GM12878 (cell line): Measurements from ENCODE around the gene STK40. TPM values are rescaled to one million over a fixed set of nuclear protein-coding genes. Genes with fewer than 3 reads are reported as not detected.

ENCODE experiments used
- ATAC-seq: fragments of 200-7000 bp; cut with Tn5 transposase; 3 replicates; pipeline ENCODE4 v1.9.1; 2020; ENCODE audit warnings: mild to moderate bottlenecking, moderate library complexity
- BruUV-seq: library from RNA; stranded (reverse); fragments of 400-500 nt; replicated peaks from 2 replicates; lab custom pipeline; 2021; lab: Mats Ljungman, UMichigan
- CTCF ChIA-PET: fragments of 300-600 bp; sonication (Branson Sonifier 250); formaldehyde crosslinking; extraction: SDS; loops from one replicate; lab custom pipeline; 2021; ENCODE audit warnings: inconsistent platforms; lab: Yijun Ruan, JAX
- POLR2A ChIA-PET: fragments of 350-600 bp; formaldehyde crosslinking; extraction: SDS; loops from one replicate; lab custom pipeline; 2021; ENCODE audit warnings: inconsistent platforms; lab: Charles Lee
- RAD21 ChIA-PET: fragments of 300-600 bp; sonication (Branson Sonifier 250); formaldehyde crosslinking; loops from one replicate; lab custom pipeline; 2023; ENCODE audit warnings: antibody characterized with exemption; ENCODE audit not compliant: unreplicated experiment; lab: Charles Lee
- SMC1A ChIA-PET: fragments of 300-600 bp; sonication (Branson Sonifier 250); formaldehyde crosslinking; loops from one replicate; lab custom pipeline; 2023; ENCODE audit not compliant: unreplicated experiment, uncharacterized antibody; lab: Charles Lee
- DNase-seq: peaks from one replicate; pipeline ENCODE4 v3.0.0-alpha.2; 2011; ENCODE audit warnings: low read depth, low spot score
- FAIRE-seq: peaks from 3 replicates; lab custom pipeline; 2011; peaks lifted over from hg19 to GRCh38; lab: Jason Lieb, UNC
- H2AFZ ChIP-seq: 2 replicates; pipeline ENCODE4 v1.6.0; 2011; ENCODE audit warnings: low read depth, low read length, control low read depth; ENCODE audit not compliant: control insufficient read depth
- H3K27ac ChIP-seq: 2 replicates; pipeline ENCODE4 v1.5.1; 2011; ENCODE audit warnings: control low read depth; ENCODE audit not compliant: control insufficient read depth, insufficient read depth
- H3K27me3 ChIP-seq, 2 experiments: replicated peaks in 1 of 2; 2 replicates each; pipeline versions ENCODE4 v1.6.0 to v1.6.1; 2011; ENCODE audit warnings: low read length in 1 of 2; ENCODE audit not compliant: control insufficient read depth in 2 of 2, insufficient read depth in 2 of 2
- H3K36me3 ChIP-seq, 2 experiments: 2 replicates each; pipeline ENCODE4 v1.5.1; 2011; ENCODE audit warnings: low read length in 1 of 2; ENCODE audit not compliant: control insufficient read depth in 2 of 2, insufficient read depth in 2 of 2
- H3K4me1 ChIP-seq: 2 replicates; pipeline ENCODE4 v1.6.1; 2011; ENCODE audit warnings: mild to moderate bottlenecking, low read length, moderate library complexity, mixed read lengths; ENCODE audit not compliant: control insufficient read depth, insufficient read depth
- H3K4me2 ChIP-seq: 2 replicates; pipeline ENCODE4 v1.6.0; 2011; ENCODE audit warnings: control low read depth; ENCODE audit not compliant: control insufficient read depth, insufficient read depth
- H3K4me3 ChIP-seq: fragments of 200-600 bp; sonication (generic); 2 replicates; pipeline ENCODE4 v1.5.1; 2016
- H3K79me2 ChIP-seq: 2 replicates; pipeline ENCODE4 v1.6.0; 2011; ENCODE audit warnings: low read length; ENCODE audit not compliant: control insufficient read depth, insufficient read depth
- H3K9ac ChIP-seq: 2 replicates; pipeline ENCODE4 v1.8.0; 2011; ENCODE audit warnings: low read length, control low read depth, mixed read lengths; ENCODE audit not compliant: control insufficient read depth, insufficient read depth
- H3K9me3 ChIP-seq: replicated peaks from 3 replicates; pipeline ENCODE4 v1.5.1; 2011; ENCODE audit warnings: mild to moderate bottlenecking, low read length; ENCODE audit not compliant: control insufficient read depth, insufficient read depth
- H4K20me1 ChIP-seq: 2 replicates; pipeline ENCODE4 v1.6.0; 2011; ENCODE audit not compliant: control insufficient read depth, insufficient read depth
- ELK1 ChIP-seq: IDR thresholded peaks from 2 replicates; pipeline ENCODE4 v1.6.1; 2012; ENCODE audit warnings: low read depth, low read length, improper control_type of control experiment
- FOXK2 ChIP-seq: fragments of 450-650 bp; IDR thresholded peaks from 2 replicates; pipeline ENCODE4 v1.6.1; 2017; ENCODE audit warnings: mild to moderate bottlenecking, moderate library complexity
- IKZF2 ChIP-seq, 2 experiments: fragments of 450-650 bp; IDR thresholded peaks; 2 replicates each; pipeline ENCODE4 v1.6.1; 2017; ENCODE audit warnings: mild to moderate bottlenecking in 2 of 2, moderate library complexity in 2 of 2
- PBX3 ChIP-seq: IDR thresholded peaks from 2 replicates; pipeline ENCODE4 v1.6.1; 2011; ENCODE audit warnings: mild to moderate bottlenecking, low read depth, low read length, moderate library complexity; ENCODE audit not compliant: insufficient replicate concordance
- RAD21 ChIP-seq: IDR thresholded peaks from 2 replicates; pipeline ENCODE4 v1.6.1; 2011; ENCODE audit warnings: mild to moderate bottlenecking, low read depth, low read length, moderate library complexity; ENCODE audit not compliant: insufficient read depth
- SUZ12 ChIP-seq: fragments of 200-600 bp; sonication (generic); IDR thresholded peaks from one replicate; pipeline ENCODE4 v1.6.1; 2018; ENCODE audit warnings: antibody characterized with exemption, mild to moderate bottlenecking; ENCODE audit not compliant: unreplicated experiment
- YBX1 ChIP-seq: fragments of 450-650 bp; IDR thresholded peaks from 2 replicates; pipeline ENCODE4 v1.6.1; 2016; ENCODE audit warnings: antibody characterized with exemption
- ZNF217 ChIP-seq: fragments of 450-650 bp; IDR thresholded peaks from 2 replicates; pipeline ENCODE4 v1.6.1; 2017; ENCODE audit warnings: antibody characterized with exemption, mild to moderate bottlenecking
- ZZZ3 ChIP-seq: IDR thresholded peaks from 2 replicates; pipeline ENCODE4 v1.6.1; 2011; ENCODE audit warnings: low read depth; ENCODE audit not compliant: control insufficient read depth, insufficient read length
- WGBS: methylation state at CpG from one replicate; pipeline ENCODE4 v1.1.6; 2016; ENCODE audit warnings: low lambda C conversion rate; ENCODE audit not compliant: insufficient replicate concordance, insufficient coverage; ENCODE audit errors: missing lambda C conversion rate; 5-methylcytosine and 5-hydroxymethylcytosine counted together
- in situ Hi-C: fragments of 300-500 bp; cut with MboI; formaldehyde crosslinking; loops from 9 replicates; pipeline ENCODE4 v1.14.3; 2018; ENCODE audit warnings: mixed read lengths
- intact Hi-C: fragments of 100-400 bp; cut with micrococcal nuclease; formaldehyde crosslinking; loops from one replicate; pipeline ENCODE4 v1.14.2; 2022; ENCODE audit not compliant: unreplicated experiment
- polyA plus RNA-seq, 11 experiments: library from polyadenylated mRNA; depleted of rRNA in 4 of 11; unstranded in 6 of 11; stranded (reverse) in 5 of 11; fragments of >200 nt; fragmentation: Nextera tagmentation in 4 of 11; fragmentation: Illumina TruSeq in 1 of 11; extraction: Ambion mirVana in 4 of 11; extraction: Trizol in 1 of 11; gene quantifications; 1 replicate in 1 of 11; 2 replicates in 10 of 11; pipeline versions ENCODE4 v1.2.1 to v1.2.3, GENCODE V29; 2011 to 2016; ENCODE audit warnings: inconsistent platforms in 2 of 11, missing spikeins in 2 of 11, low read depth in 1 of 11
- total RNA-seq, 4 experiments: library from RNA; depleted of rRNA in 3 of 4; stranded (reverse); fragments of >200 nt in 3 of 4; fragmentation: Illumina TruSeq in 1 of 4; extraction: Trizol in 1 of 4; gene quantifications; 2 replicates each; pipeline versions ENCODE4 v1.2.1 to v1.2.3, GENCODE V29; 2013 to 2021

Gene STK40
- total and polyA plus RNA-seq, 10 of the 15 experiments (the other 5 are each of a cell fraction or from before 2014, with no cell fraction given), result 0.27 to 51.0 (median 29.5) TPM

- TF ChIP-seq IKZF2 (IDR thresholded peaks at IDR 0.05) (no peak), FOXK2 (no peak), RAD21 (no peak)
These were observed 4.3 kb downstream of the STK40 start (continued) for GRCh38 chr1:36381405-36381804.

GRCh38 chr1:36380782-36381181, 4.9 kb downstream of the STK40 start:
- H3K27ac ChIP-seq, result no peak overlapping the region
- in situ Hi-C loops, result no loop called here
- H3K79me2 ChIP-seq, result peaks cover 70% of the 10 kb centered on the region
- H3K27me3 ChIP-seq, result no peaks in the 10 kb centered on the region
- no peaks in the 10 kb centered on the region for H3K9me3 ChIP-seq
- 78% methylated on average over 3 of the region's 3 CpGs for whole genome bisulfite sequencing
- intact Hi-C loops, result loop anchor here (10.0 kb wide), 2 partner anchors 156 to 226 kb away; partner anchors contain the start of genes MAP7D1 and THRAP3
- 0 out of 4 replicates have a peak, but pooled peaks cover 0 to 7% of the 10 kb centered on the region in 2 experiments for H3K36me3 ChIP-seq
- no peak overlapping the region; the same call in 1 of the 2 replicates for H3K9ac ChIP-seq
- DNase-seq (no peak), ATAC-seq (no peak), FAIRE-seq (no peak)
- no peak overlapping the region for H3K4me3 ChIP-seq
- H3K4me1 ChIP-seq, result peaks cover 11% of the 10 kb centered on the region
- ChIA-PET POLR2A (interaction anchor here (0.6 to 1.2 kb wide), 2 partner anchors 15 to 231 kb away, joined by 3 to 4 read pairs; no protein-coding TSS in a partner anchor), SMC1A (interaction anchor here (0.9 to 1.6 kb wide), 2 partner anchors 13 to 41 kb away, joined by 3 to 4 read pairs; no protein-coding TSS in a partner anchor), RAD21 (no interaction called here), CTCF (interaction anchor here (2.8 kb wide), 1 partner anchor 13 kb away, joined by 16 read pairs; no protein-coding TSS in a partner anchor)
- no peak overlapping the region; the same call in 1 of the 2 replicates for H3K4me2 ChIP-seq
- no peak overlapping the region for H2AFZ ChIP-seq
- TF ChIP-seq PBX3, result no peak
- no peak for TF ChIP-seq ELK1
- TF ChIP-seq ZNF217, result no peak
- no peak for TF ChIP-seq YBX1
- TF ChIP-seq SUZ12, result no peak
- TF ChIP-seq ZZZ3, result no peak
- BruUV-seq, result no TSS peak
- H4K20me1 ChIP-seq, result no peaks in the 10 kb centered on the region
